ENCODE data around the gene EPAS1. TPM values are rescaled to one million over a fixed set of nuclear protein-coding genes. Genes with fewer than 3 reads are reported as not detected.
A peak's percentile ranks its signal among the peaks of the same experiment; 100 is the strongest.

The EPAS1 gene
- total RNA-seq, 1 donor = 45.6 TPM

DNA sequence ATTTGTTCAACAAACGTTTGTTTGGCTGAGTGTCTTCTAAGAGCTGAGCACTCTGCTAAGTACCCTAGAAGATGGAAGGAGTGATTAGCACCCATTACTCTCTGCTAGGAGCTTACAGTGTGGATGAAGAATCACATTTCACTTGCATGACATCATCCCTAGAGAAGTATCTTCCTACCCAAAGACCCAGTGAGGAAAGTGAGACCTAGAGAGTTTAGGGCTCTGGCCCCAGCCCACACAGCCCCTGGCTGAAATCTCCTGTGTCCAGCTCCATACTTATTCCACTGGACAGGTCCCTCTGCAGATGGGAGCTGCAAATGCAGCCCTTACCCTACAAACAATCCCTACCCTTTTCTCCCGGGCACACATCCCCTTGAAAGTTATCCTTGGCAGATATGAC lies 26.8 kb upstream of the EPAS1 start:
- DNase-seq (ENCODE audit: low read depth) = peak; percentile 15
- H3K4me3 ChIP-seq (ENCODE audit: low read depth, low read length) = no peak overlapping the region
- TF ChIP-seq, protein P1, sequence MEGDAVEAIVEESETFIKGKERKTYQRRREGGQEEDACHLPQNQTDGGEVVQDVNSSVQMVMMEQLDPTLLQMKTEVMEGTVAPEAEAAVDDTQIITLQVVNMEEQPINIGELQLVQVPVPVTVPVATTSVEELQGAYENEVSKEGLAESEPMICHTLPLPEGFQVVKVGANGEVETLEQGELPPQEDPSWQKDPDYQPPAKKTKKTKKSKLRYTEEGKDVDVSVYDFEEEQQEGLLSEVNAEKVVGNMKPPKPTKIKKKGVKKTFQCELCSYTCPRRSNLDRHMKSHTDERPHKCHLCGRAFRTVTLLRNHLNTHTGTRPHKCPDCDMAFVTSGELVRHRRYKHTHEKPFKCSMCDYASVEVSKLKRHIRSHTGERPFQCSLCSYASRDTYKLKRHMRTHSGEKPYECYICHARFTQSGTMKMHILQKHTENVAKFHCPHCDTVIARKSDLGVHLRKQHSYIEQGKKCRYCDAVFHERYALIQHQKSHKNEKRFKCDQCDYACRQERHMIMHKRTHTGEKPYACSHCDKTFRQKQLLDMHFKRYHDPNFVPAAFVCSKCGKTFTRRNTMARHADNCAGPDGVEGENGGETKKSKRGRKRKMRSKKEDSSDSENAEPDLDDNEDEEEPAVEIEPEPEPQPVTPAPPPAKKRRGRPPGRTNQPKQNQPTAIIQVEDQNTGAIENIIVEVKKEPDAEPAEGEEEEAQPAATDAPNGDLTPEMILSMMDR (IDR thresholded peaks at IDR 0.05; ENCODE audit: insufficient read depth, low read length) = no peak

DNA sequence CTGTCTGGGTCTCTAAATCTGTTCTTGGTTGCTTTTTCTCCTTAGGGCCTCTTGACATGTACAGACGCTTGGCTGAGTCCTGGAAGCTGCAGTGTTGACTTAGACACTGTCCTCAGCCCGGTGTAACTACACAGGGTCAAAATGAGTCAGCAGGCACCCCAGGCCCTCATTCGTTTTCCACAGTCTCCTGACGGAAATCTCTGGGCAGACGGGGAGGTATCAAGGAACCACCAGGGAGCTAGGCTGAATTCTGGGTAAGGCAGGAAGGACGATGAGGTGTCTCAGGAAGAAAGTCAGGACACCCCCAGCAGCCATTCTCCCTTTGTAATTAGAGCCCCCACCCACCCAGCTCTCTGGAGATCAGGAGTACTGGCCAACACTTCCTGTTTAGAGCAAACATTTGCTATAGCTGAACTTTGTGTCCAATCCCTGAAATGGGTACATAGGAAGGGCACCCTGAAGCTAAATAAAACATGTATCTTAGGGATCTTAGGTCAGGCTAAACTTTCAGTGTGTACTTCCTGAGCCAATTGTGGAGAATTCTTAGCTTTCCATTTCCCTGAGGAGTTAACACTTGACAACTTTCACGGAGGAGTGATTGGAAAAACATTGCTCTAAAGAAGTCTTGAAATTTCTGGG lies 23.9 kb upstream of the EPAS1 start:
- no peak for DNase-seq (ENCODE audit: low read depth)
- no peak overlapping the region for H3K4me3 ChIP-seq (ENCODE audit: low read depth, low read length)
- TF ChIP-seq, protein P1 (IDR thresholded peaks at IDR 0.05; ENCODE audit: insufficient read depth, low read length) = no peak

DNA sequence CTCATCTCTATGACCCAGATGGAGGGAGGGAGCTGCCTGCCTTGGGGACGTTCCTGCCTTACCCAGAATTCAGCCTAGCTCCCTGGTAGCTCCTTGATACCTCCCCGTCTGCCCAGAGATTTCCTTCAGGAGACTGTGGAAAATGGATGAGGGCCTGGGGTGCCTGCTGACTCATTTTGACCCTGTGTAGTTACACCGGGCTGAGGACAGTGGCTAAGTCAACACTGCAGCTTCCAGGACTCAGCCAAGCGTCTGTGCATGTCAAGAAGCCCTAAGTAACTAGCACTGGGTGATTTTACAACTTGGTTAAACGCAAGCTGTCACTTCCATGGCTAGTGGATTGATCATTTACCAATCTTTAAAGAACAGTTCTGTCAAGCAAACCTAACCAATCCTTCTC lies 23.3 kb upstream of the EPAS1 start:
- TF ChIP-seq, protein P1 (IDR thresholded peaks at IDR 0.05; ENCODE audit: insufficient read depth, low read length) = no peak
- DNase-seq (ENCODE audit: low read depth) = no peak
- no peak overlapping the region for H3K4me3 ChIP-seq (ENCODE audit: low read depth, low read length)

DNA sequence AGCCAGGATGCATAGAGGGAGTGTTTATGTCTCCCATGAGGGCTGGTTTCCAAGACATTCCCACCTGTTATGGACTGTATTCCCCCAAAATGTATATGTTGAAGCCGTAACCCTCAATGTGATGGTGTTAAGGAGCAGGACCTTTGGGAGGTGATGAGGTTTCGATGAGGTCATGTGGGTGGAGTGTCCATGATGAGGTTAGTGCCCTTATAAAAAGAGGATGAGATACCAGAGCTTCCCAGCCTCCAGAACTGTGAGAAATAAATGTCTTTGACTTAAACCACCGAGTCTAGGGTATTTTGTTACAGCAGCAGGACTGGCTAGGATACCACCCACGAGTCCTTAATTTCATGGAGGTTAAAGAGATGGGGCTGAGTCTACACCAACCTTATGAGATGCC lies 22.6 kb upstream of the EPAS1 start:
- no peak for DNase-seq (ENCODE audit: low read depth)
- H3K4me3 ChIP-seq (ENCODE audit: low read depth, low read length) = no peak overlapping the region
- TF ChIP-seq, protein P1 (IDR thresholded peaks at IDR 0.05; ENCODE audit: insufficient read depth, low read length) = no peak

DNA sequence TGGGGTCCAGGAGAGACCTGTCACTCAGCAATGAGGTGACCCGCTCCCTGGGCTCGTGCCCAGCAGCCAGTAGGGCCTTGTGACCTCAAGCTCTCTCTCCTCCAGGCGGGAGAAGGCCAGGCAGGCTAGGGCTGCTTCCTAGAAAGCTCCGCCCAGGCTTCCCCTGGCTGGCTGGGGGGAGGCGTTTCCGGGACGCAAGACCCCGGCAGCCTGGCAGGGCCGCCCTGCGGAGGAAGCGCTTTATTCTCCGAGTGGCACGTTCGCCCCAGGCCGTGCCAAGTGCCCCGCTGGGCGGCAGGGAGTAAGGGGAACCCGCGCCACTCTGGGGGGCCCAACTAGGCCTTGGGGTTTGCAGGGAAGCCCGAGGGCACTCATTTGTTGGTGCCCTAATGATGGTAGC lies 21.2 kb upstream of the EPAS1 start:
- DNase-seq (ENCODE audit: low read depth) = no peak
- TF ChIP-seq, protein P1 (IDR thresholded peaks at IDR 0.05; ENCODE audit: insufficient read depth, low read length) = no peak

DNA sequence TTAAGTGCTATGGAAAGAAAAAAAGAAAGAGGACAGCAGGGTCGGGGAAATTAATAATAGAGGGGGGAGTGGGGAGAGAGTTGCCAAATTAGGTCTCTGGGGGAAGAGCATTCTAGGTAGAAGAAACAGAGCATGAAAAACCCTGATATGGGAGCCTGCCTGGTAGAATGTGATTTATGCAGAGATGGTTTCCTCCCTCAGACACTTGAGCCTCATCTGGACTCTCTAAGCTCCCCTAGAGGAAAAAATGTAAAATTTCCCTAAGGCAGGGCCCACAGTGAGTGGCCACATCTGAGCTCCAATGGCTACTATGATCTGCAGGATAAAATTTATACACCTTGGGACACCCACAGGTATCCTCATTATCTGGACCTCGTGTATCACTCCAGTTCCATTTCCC lies 20.6 kb upstream of the EPAS1 start:
- DNase-seq (ENCODE audit: low read depth) = peak; percentile 37
- no peak overlapping the region for H3K4me3 ChIP-seq (ENCODE audit: low read depth, low read length)
- TF ChIP-seq, protein P1 (IDR thresholded peaks at IDR 0.05; ENCODE audit: insufficient read depth, low read length) = peak; percentile 46

More for the DNA sequence above, 21.2 kb upstream of the EPAS1 start:
- H3K4me3 ChIP-seq (ENCODE audit: low read depth, low read length) = no peak overlapping the region

All from fibroblast of the aortic adventitia (primary cell).